Endothelial cell of umbilical vein (primary cell): Measurements from ENCODE around the gene ANO4. TPM values are rescaled to one million over a fixed set of nuclear protein-coding genes. Genes with fewer than 3 reads are reported as not detected.

Experiments used
- BruUV-seq: library from RNA; stranded (reverse); fragments of 400-500 nt; replicated peaks from 2 replicates; lab custom pipeline; 2021; lab: Mats Ljungman, UMichigan
- CTCF ChIA-PET: fragments of 300-600, 350-600 bp; sonication (Branson Sonifier 250); formaldehyde crosslinking; loops from one replicate; lab custom pipeline; 2021; ENCODE audit warnings: antibody characterized with exemption, inconsistent platforms; lab: Charles Lee
- POLR2A ChIA-PET: fragments of 300-600, 350-600 bp; sonication (Branson Sonifier 250); formaldehyde crosslinking; loops from one replicate; lab custom pipeline; 2021; ENCODE audit warnings: antibody characterized with exemption, inconsistent platforms; lab: Charles Lee
- DNase-seq: peaks from one replicate; pipeline ENCODE4 v3.0.0-alpha.2; 2011; ENCODE audit warnings: low read depth, low spot score
- FAIRE-seq: peaks from 2 replicates; lab custom pipeline; 2011; peaks lifted over from hg19 to GRCh38; lab: Jason Lieb, UNC
- H2AFZ ChIP-seq: 2 replicates; pipeline ENCODE4 v1.6.0; 2012; ENCODE audit warnings: low read depth, low read length, control low read depth, inconsistent platforms
- H3K27ac ChIP-seq: 2 replicates; pipeline ENCODE4 v1.5.1; 2011; ENCODE audit warnings: low read depth, mild to moderate bottlenecking, control low read depth, low read length, moderate library complexity; ENCODE audit not compliant: insufficient read depth
- H3K27me3 ChIP-seq, 2 experiments: 2 replicates each; pipeline versions ENCODE4 v1.6.0 to v1.6.1; 2011; ENCODE audit warnings: low read length in 2 of 2, mixed read lengths in 1 of 2; ENCODE audit not compliant: control insufficient read depth in 2 of 2, insufficient read depth in 2 of 2
- H3K36me3 ChIP-seq, 2 experiments: 2 replicates in 1 of 2; 3 replicates in 1 of 2; pipeline ENCODE4 v1.5.1; 2011; ENCODE audit warnings: low read length in 2 of 2, mild to moderate bottlenecking in 1 of 2, moderate library complexity in 1 of 2; ENCODE audit not compliant: control insufficient read depth in 2 of 2, insufficient read depth in 2 of 2; ENCODE audit errors: extremely low read depth in 1 of 2
- H3K4me1 ChIP-seq: 3 replicates; pipeline ENCODE4 v1.5.1; 2011; ENCODE audit warnings: mild to moderate bottlenecking, low read length; ENCODE audit not compliant: control insufficient read depth, insufficient read depth; ENCODE audit errors: extremely low read depth
- H3K4me2 ChIP-seq: 2 replicates; pipeline ENCODE4 v1.6.1; 2011; ENCODE audit warnings: low read length, control low read depth, mixed read lengths; ENCODE audit not compliant: insufficient read depth
- H3K4me3 ChIP-seq, 3 experiments: fragments of 200-600 bp in 1 of 3; sonication (generic), shearing (Covaris generic) in 1 of 3; replicated peaks in 1 of 3; 2 replicates each; pipeline ENCODE4 v1.5.1; 2011 to 2016; ENCODE audit warnings: control low read depth in 3 of 3, low read length in 3 of 3, mild to moderate bottlenecking in 2 of 3, inconsistent platforms in 1 of 3, low read depth in 1 of 3, moderate library complexity in 1 of 3; ENCODE audit not compliant: insufficient read depth in 1 of 3
- H3K79me2 ChIP-seq: 2 replicates; pipeline ENCODE4 v1.6.0; 2012; ENCODE audit warnings: low read length, inconsistent platforms; ENCODE audit not compliant: control insufficient read depth, insufficient read depth
- H3K9ac ChIP-seq: replicated peaks from 2 replicates; pipeline ENCODE3; 2011; ENCODE audit warnings: low read length, control low read depth; ENCODE audit not compliant: insufficient read depth; ENCODE audit errors: extremely low read depth
- H3K9me1 ChIP-seq: replicated peaks from 3 replicates; pipeline ENCODE4 v1.6.0; 2011; ENCODE audit warnings: mild to moderate bottlenecking, low read length; ENCODE audit not compliant: control insufficient read depth, insufficient read depth; ENCODE audit errors: extremely low read depth
- H3K9me3 ChIP-seq: replicated peaks from 2 replicates; pipeline ENCODE4 v1.5.1; 2012; ENCODE audit warnings: low read length, inconsistent platforms; ENCODE audit not compliant: control insufficient read depth, insufficient read depth
- H4K20me1 ChIP-seq: replicated peaks from 2 replicates; pipeline ENCODE3; 2011; ENCODE audit warnings: mild to moderate bottlenecking, low read length; ENCODE audit not compliant: control insufficient read depth, insufficient read depth; ENCODE audit errors: extremely low read depth
- CTCF ChIP-seq, 2 donors: IDR thresholded peaks; 1 replicate in 1 of 2; 2 replicates in 1 of 2; pipeline ENCODE4 v1.5.1; 2011; ENCODE audit warnings: low read length in 2 of 2, mild to moderate bottlenecking in 2 of 2, moderate library complexity in 2 of 2, control low read depth in 1 of 2, inconsistent platforms in 1 of 2, low read depth in 1 of 2; ENCODE audit not compliant: insufficient read depth in 1 of 2; ENCODE audit errors: extremely low read depth in 1 of 2
- EZH2 ChIP-seq: IDR thresholded peaks from 2 replicates; pipeline ENCODE4 v1.6.1; 2012; ENCODE audit warnings: borderline replicate concordance, low read depth, mild to moderate bottlenecking, moderate library complexity, low read length, inconsistent platforms; ENCODE audit not compliant: severe bottlenecking
- FOS ChIP-seq: IDR thresholded peaks from 2 replicates; pipeline ENCODE4 v1.6.1; 2011; ENCODE audit warnings: mild to moderate bottlenecking, low read length, moderate library complexity, borderline replicate concordance; ENCODE audit not compliant: insufficient read depth
- GATA2 ChIP-seq: IDR thresholded peaks from 2 replicates; pipeline ENCODE4 v1.7.0; 2011; ENCODE audit warnings: low read depth, mild to moderate bottlenecking, moderate library complexity, mixed read lengths, low read length; ENCODE audit not compliant: insufficient read length, insufficient read depth
- JUN ChIP-seq: IDR thresholded peaks from 2 replicates; pipeline ENCODE4 v1.6.1; 2011; ENCODE audit warnings: borderline replicate concordance, low read depth; ENCODE audit not compliant: insufficient read length, insufficient read depth
- MAX ChIP-seq: IDR thresholded peaks from 2 replicates; pipeline ENCODE4 v1.6.1; 2011; ENCODE audit not compliant: insufficient read depth, insufficient read length
- MYC ChIP-seq: IDR thresholded peaks from one replicate; pipeline ENCODE4 v1.6.1; 2011; ENCODE audit warnings: mild to moderate bottlenecking, low read depth, low read length
- POLR2A ChIP-seq: IDR thresholded peaks from 2 replicates; pipeline ENCODE4 v1.6.1; 2012; ENCODE audit warnings: low read depth, mild to moderate bottlenecking, control low read depth, low read length
- POLR2AphosphoS5 ChIP-seq: IDR thresholded peaks from 2 replicates; pipeline ENCODE4 v1.6.1; 2012; ENCODE audit warnings: low read depth, mild to moderate bottlenecking, control low read depth, low read length, moderate library complexity; ENCODE audit not compliant: insufficient read depth
- dilution Hi-C: fragments of 300-500 bp; cut with MboI; formaldehyde crosslinking; loops from one replicate; pipeline ENCODE4 v1.15.0; 2019; ENCODE audit warnings: low sequenced_read_pairs; ENCODE audit not compliant: extremely low pct_ligation_motif_present
- intact Hi-C: fragments of 100-400 bp; cut with micrococcal nuclease; formaldehyde crosslinking; loops from one replicate; pipeline ENCODE4 v1.10.0; 2022
- polyA plus RNA-seq, 4 experiments: library from polyadenylated mRNA; depleted of rRNA in 3 of 4; stranded (reverse) in 3 of 4; unstranded in 1 of 4; fragments of >200 nt; gene quantifications; 2 replicates each; pipeline versions ENCODE4 v1.2.1 to v1.2.3, GENCODE V29; 2011 to 2012; ENCODE audit warnings: missing spikeins in 1 of 4
- total RNA-seq: library from RNA; stranded (reverse); gene quantifications from 2 replicates; pipeline ENCODE4 v1.2.3, GENCODE V29; 2021

Gene ANO4
- total and polyA plus RNA-seq, 2 donors (not counting 3 experiments of a cell fraction or from before 2014, with no cell fraction given), result 0.25 TPM; not detected in 1

GRCh38 chr12:101027200-101027599 lies 232.6 kb downstream of the ANO4 start:
- FAIRE-seq, result no peak
- no peak overlapping the region for H2AFZ ChIP-seq

GRCh38 chr12:101027816-101028215 lies 233.2 kb downstream of the ANO4 start:
- H3K4me1 ChIP-seq, result no peaks in the 10 kb centered on the region
- intact Hi-C loops (no loop called here), dilution Hi-C loops (no loop called here)
- no peaks in the 10 kb centered on the region for H3K9me1 ChIP-seq
- ChIA-PET CTCF (no interaction called here), POLR2A (no interaction called here)
- H3K4me2 ChIP-seq, result no peak overlapping the region
- H3K36me3 ChIP-seq, result no peaks in the 10 kb centered on the region
- no peak overlapping the region for H3K27ac ChIP-seq
- FAIRE-seq (no peak), DNase-seq (no peak)
- H4K20me1 ChIP-seq, result no peaks in the 10 kb centered on the region
- no peak overlapping the region for H2AFZ ChIP-seq
- no peak overlapping the region for H3K4me3 ChIP-seq
- no peaks in the 10 kb centered on the region for H3K79me2 ChIP-seq
- no TSS peak for BruUV-seq
- peaks cover 2% of the 10 kb centered on the region for H3K9me3 ChIP-seq
- H3K9ac ChIP-seq, result no peak overlapping the region
- TF ChIP-seq FOS (no peak), EZH2 (no peak), MYC (no peak), CTCF (IDR thresholded peaks at IDR 0.05; ENCODE audit: extremely low read depth in 1 of 2, insufficient read depth in 1 of 2, low read depth in 1 of 2, low read length in 2 of 2) (no peak), POLR2A (no peak), JUN (no peak), POLR2AphosphoS5 (no peak), GATA2 (no peak)
- H3K27me3 ChIP-seq, result no peaks in the 10 kb centered on the region

More at GRCh38 chr12:101027200-101027599, 232.6 kb downstream of the ANO4 start:
- no peak overlapping the region for H3K27ac ChIP-seq
- dilution Hi-C loops, result no loop called here
- no peak for TF ChIP-seq MAX
- no peak for TF ChIP-seq JUN
- no peak for TF ChIP-seq POLR2AphosphoS5
- H3K27me3 ChIP-seq, result no peaks in the 10 kb centered on the region
- DNase-seq, result no peak
- BruUV-seq, result no TSS peak
- peaks cover 3% of the 10 kb centered on the region for H3K4me1 ChIP-seq
- intact Hi-C loops, result no loop called here
- no peak overlapping the region for H3K4me2 ChIP-seq
- H4K20me1 ChIP-seq, result no peaks in the 10 kb centered on the region
- H3K9ac ChIP-seq, result no peak overlapping the region
- H3K36me3 ChIP-seq, result no peaks in the 10 kb centered on the region
- POLR2A ChIA-PET, result no interaction called here
- peaks cover 2% of the 10 kb centered on the region for H3K9me3 ChIP-seq
- CTCF ChIA-PET, result no interaction called here
- H3K4me3 ChIP-seq, result no peak overlapping the region
- H3K9me1 ChIP-seq, result no peaks in the 10 kb centered on the region
- no peaks in the 10 kb centered on the region for H3K79me2 ChIP-seq
